ENCODE measurements around the gene TNFRSF25. TPM values are rescaled to one million over a fixed set of nuclear protein-coding genes. Genes with fewer than 3 reads are reported as not detected.

The TNFRSF25 gene
- total and polyA plus RNA-seq, 8 donors: 0.98 to 26.7 (median 2.6) TPM

GRCh38 chr1:6491480-6491962 lies 25.5 kb upstream of the TNFRSF25 start, which contains the start of gene PLEKHG5:
Gene PLEKHG5, minus strand, starts transcription at chr1:6491667. Its CDS starts 14,096 bp downstream, at chr1:6477571.
- H3K27me3 ChIP-seq: no peaks in the 10 kb centered on the region
- no peak for ATAC-seq
- H3K9me3 ChIP-seq: no peaks in the 10 kb centered on the region
- no peaks in the 10 kb centered on the region for H3K36me3 ChIP-seq
- TF ChIP-seq, protein P1, sequence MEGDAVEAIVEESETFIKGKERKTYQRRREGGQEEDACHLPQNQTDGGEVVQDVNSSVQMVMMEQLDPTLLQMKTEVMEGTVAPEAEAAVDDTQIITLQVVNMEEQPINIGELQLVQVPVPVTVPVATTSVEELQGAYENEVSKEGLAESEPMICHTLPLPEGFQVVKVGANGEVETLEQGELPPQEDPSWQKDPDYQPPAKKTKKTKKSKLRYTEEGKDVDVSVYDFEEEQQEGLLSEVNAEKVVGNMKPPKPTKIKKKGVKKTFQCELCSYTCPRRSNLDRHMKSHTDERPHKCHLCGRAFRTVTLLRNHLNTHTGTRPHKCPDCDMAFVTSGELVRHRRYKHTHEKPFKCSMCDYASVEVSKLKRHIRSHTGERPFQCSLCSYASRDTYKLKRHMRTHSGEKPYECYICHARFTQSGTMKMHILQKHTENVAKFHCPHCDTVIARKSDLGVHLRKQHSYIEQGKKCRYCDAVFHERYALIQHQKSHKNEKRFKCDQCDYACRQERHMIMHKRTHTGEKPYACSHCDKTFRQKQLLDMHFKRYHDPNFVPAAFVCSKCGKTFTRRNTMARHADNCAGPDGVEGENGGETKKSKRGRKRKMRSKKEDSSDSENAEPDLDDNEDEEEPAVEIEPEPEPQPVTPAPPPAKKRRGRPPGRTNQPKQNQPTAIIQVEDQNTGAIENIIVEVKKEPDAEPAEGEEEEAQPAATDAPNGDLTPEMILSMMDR (IDR thresholded peaks at IDR 0.05): no peak
- DNase-seq: no peak
- H3K27ac ChIP-seq: peak within 1 kb of the TSS; percentile 59 to 81 (median 72)
- H3K4me3 ChIP-seq: peak within 1 kb of the TSS; percentile 48 to 83 (median 72)
- intact Hi-C loops (cut with DNase I): no loop called here
- no peak for FAIRE-seq
- no peaks in the 10 kb centered on the region for H3K4me1 ChIP-seq
- WGBS, 2 donors: 61 to 68% methylated on average over 6 of the region's 6 CpGs

DNA sequence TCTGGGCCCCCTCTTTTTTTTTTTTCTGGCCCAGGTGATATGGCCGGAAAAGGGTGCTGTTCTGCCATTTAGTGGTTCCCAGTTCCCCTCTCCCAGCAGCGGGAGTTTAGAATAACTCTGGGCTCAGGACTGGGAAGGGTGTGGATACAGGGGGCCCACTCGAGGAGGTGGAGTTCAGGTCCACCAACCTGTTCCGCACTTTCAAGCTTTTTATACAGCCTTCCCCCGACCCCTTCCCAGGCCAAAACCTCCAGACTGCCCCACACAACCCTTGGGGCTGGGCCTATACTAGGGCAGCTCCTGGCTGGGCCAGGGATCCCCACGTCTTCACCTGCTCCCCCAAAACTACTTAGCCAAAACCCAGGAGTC lies 25.1 kb upstream of the TNFRSF25 start:
- H3K4me3 ChIP-seq: peak overlapping the region; percentile 48 to 83 (median 72)
- ATAC-seq: peak in 3 of 4 donors; percentile 1 to 4 (median 1)
- no peaks in the 10 kb centered on the region for H3K27me3 ChIP-seq
- intact Hi-C loops (cut with DNase I): no loop called here
- no peaks in the 10 kb centered on the region for H3K36me3 ChIP-seq
- H3K9me3 ChIP-seq: no peaks in the 10 kb centered on the region
- whole genome bisulfite sequencing, 2 donors: 11 to 12% methylated on average over 6 of the region's 6 CpGs
- no peak for DNase-seq
- FAIRE-seq: no peak
- TF ChIP-seq, protein P1 (IDR thresholded peaks at IDR 0.05): no peak
- peak overlapping the region; percentile 59 to 81 (median 72) for H3K27ac ChIP-seq
- H3K4me1 ChIP-seq: no peaks in the 10 kb centered on the region

GRCh38 chr1:6490181-6491080 lies 24.5 kb upstream of the TNFRSF25 start:
- Histone ChIP-seq H3K36me3 (no peaks in the 10 kb centered on the region), H3K9me3 (no peaks in the 10 kb centered on the region), H3K4me1 (no peaks in the 10 kb centered on the region), H3K4me3 (peak overlapping the region; percentile 48 to 83 (median 72)), H3K27me3 (no peaks in the 10 kb centered on the region), H3K27ac (peak overlapping the region; percentile 59 to 81 (median 72))
- intact Hi-C loops (cut with DNase I): no loop called here
- FAIRE-seq (no peak), ATAC-seq (peak; percentile 90 to 93 (median 92)), DNase-seq (peak; percentile 65 to 92 (median 74))
- WGBS, 2 donors: 1% methylated on average over 63 to 70 of the region's 70 CpGs
- TF ChIP-seq, protein P1 (IDR thresholded peaks at IDR 0.05): peak in 2 of 4 donors; percentile 4 to 19

DNA sequence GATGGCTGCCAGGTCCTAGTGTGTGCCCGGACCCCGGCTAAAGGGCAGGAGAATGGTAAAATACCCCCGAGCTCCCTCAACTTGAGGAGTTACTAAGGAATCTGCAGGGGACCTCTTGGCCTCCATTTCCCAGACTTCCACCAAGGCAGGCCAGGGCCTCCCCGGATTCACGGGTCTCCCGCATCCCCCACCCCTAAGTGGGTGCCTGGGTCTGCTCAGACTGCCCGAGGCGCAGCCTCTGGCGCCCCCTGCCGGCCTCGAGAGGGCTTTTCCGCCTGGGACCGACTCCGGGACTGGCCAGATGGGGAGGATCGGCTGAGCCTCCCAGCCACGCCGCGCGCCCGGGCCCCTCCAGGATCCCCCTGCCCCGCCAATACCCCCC lies 23.8 kb upstream of the TNFRSF25 start:
- FAIRE-seq (no peak), DNase-seq (peak; percentile 52 to 91 (median 79)), ATAC-seq (peak; percentile 83 to 89 (median 84))
- H3K4me1 ChIP-seq: no peaks in the 10 kb centered on the region
- no peaks in the 10 kb centered on the region for H3K27me3 ChIP-seq
- 11% methylated on average over 21 of the region's 21 CpGs for WGBS, 2 donors
- H3K4me3 ChIP-seq: peak overlapping the region; percentile 48 to 83 (median 72)
- intact Hi-C loops (cut with DNase I): loop anchor here in 2 of 3 donors (5.0 to 10.0 kb wide), 2 partner anchors 153 to 155 kb away; no protein-coding TSS in a partner anchor
- H3K27ac ChIP-seq: peak overlapping the region in 1 of 4 donors; percentile 81
- TF ChIP-seq, protein P1 (IDR thresholded peaks at IDR 0.05): peak; percentile 96 to 97 (median 97)
- H3K9me3 ChIP-seq: no peaks in the 10 kb centered on the region
- no peaks in the 10 kb centered on the region for H3K36me3 ChIP-seq

All from pancreas (tissue), 10 donors.